ENCODE data around the gene PTOV1.

DNA sequence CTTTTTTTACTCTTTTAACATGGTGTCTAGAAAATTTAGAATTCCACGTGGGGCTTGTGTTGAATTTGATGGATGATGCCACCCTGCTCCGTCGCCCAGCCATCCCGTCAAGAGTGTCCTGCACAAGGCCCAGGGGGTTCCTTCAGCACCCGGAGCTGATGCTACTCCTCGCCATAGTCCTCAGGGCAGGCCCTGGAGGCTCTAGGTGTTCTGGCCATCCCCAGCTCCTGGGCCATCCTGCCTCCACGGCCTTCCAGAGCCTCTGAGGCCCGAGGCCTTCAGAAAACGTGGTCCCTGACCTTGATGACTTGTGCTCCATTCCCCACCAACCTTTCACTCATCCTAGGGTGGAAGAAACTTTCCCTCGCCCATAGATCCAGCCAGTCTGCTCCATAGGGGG lies 22.9 kb downstream of the PTOV1 start:
- TF ChIP-seq, protein P1, sequence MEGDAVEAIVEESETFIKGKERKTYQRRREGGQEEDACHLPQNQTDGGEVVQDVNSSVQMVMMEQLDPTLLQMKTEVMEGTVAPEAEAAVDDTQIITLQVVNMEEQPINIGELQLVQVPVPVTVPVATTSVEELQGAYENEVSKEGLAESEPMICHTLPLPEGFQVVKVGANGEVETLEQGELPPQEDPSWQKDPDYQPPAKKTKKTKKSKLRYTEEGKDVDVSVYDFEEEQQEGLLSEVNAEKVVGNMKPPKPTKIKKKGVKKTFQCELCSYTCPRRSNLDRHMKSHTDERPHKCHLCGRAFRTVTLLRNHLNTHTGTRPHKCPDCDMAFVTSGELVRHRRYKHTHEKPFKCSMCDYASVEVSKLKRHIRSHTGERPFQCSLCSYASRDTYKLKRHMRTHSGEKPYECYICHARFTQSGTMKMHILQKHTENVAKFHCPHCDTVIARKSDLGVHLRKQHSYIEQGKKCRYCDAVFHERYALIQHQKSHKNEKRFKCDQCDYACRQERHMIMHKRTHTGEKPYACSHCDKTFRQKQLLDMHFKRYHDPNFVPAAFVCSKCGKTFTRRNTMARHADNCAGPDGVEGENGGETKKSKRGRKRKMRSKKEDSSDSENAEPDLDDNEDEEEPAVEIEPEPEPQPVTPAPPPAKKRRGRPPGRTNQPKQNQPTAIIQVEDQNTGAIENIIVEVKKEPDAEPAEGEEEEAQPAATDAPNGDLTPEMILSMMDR (IDR thresholded peaks at IDR 0.05), result no peak
- no peak for TF ChIP-seq POLR2A (IDR thresholded peaks at IDR 0.05)

Measured in testis (tissue), 2 donors.